Measurements from ENCODE around the gene ACOD1.
"Not testable (repeated sequence)": the region's sequence is repeated elsewhere in the genome, so short reads cannot be mapped to it uniquely, and the experiment has no call there.

ACOD1 gene

DNA sequence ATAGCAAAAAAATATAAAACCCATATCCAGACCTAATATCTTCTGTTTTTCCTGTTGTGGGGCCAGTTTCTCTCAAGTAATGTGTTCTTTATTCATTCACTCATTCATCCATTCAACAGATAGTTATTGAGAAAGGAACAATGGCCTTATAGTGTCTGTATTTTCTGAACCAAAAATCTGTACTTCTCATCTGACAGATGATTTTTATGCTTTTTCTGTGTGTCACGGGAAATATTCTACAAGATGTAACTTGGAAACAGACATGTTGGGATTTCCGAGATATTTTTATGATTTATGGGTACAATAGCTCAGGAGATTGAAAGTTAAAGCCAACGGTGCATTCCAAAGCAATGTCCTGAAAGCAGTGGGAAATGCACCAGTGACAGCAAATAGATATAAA is 5.7 kb downstream of the ACOD1 start:
- no peak for DNase-seq (ENCODE audit: low read depth)

GRCh38 chr13:76954538-76954937 is 6.2 kb downstream of the ACOD1 start:
- DNase-seq (ENCODE audit: low read depth): no peak

DNA sequence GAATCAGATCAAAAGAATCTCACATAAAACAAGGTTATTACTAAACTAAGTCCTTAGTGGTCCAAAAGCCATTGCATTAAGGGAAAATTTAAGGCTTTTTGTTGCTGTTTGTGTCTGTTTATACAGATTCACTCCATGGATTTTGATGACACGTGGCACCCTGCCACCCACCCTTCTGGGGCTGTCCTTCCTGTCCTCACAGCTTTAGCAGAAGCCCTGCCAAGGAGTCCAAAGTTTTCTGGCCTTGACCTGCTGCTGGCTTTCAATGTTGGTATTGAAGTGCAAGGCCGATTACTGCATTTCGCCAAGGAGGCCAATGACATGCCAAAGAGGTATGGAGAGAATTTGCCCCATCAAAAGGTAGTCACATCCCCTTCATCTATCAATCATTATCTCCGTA is 6.9 kb downstream of the ACOD1 start:
- no peak for DNase-seq (ENCODE audit: low read depth)

- no peak for DNase-seq (ENCODE audit: low read depth)
These were observed 7.3 kb downstream of the ACOD1 start for GRCh38 chr13:76955661-76956060.

DNA sequence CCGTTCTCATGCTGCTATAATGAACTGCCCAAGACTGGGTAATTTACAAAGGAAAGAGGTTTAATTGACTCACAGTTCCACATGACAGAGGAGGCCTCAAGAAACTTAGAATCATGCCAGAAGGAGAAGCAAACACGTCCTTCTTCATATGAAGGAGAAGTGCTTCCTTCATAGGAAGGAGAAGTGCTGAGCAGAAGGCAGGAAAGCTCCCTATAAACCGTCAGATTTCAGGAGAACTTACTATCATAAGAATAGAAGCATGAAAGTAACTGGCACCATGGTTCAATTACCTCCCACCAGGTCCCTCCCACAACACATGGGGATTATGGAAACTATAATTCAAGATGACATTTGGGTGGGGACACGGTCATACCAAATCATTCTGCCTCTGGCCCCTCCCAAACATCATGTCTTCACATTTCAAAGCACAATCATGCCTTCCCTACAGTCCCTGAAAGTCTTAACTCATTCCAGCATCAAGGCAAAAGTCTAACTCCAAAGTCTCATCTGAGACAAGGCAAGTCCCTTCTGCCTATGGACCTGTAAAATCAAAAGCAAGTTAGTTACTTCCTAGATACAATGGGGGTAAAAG is 10.6 kb downstream of the ACOD1 start:
- DNase-seq (ENCODE audit: low read depth): no peak

DNA sequence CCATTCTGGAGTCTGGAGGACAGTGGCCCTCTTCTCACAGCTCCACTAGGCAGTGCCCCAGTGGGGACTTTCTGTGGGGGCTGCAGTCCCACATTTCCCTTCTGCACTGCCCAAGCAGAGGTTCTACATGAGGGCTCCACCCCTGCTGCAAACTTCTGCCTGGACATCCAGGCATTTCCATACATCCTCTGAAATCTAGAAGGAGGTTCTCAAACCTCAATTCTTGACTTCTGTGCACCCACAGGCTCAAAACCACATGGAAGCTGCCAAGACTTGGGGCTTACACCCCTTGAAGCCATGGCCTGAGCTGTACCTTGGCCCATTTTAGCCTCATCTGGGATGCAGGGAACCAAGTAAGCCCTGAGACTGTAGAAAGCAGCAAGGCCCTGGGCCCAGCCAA is 11.4 kb downstream of the ACOD1 start:
- not testable (repeated sequence) for DNase-seq (ENCODE audit: low read depth)

GRCh38 chr13:76965759-76966421 is 17.6 kb downstream of the ACOD1 start:
- no peak for DNase-seq (ENCODE audit: low read depth)

DNA sequence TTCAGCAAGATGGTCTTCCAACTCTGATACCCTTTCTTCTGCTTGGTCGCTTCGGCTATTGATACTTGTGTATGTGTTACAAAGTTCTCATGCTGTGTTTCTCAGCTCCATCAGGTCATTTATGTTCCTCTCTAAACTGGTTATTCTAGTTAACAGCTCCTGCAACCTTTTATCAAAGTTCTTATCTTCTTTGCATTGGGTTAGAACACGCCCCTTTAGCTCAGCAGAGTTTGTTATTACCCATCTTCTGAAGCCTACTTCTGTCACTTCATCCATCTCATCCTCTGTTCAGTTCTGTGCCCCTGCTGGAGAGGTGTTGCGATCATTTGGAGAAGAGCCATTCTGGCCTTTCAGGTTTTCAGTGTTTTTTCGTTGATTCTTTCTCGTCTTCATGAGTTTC is 18.7 kb downstream of the ACOD1 start:
- DNase-seq (ENCODE audit: low read depth): no peak

DNA sequence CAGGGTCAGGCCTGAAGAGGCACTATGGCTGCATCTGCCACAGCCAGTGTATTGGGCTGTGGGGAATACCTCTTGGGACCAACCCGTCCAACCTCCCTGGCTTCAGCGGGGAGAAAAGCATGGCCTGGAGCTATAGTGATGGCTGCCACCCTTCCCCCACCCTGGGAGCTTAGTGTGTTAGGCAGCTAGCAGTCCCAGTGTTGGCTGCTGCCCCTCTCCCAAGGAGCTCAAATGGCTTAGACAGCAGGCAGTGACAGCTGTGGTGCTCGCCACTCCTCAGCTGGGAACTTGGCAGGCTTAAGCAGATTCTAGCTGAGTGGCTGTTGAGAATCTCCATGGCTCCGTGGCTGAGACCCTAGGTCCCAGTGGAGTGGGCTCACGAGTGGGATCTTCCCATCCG is 19.7 kb downstream of the ACOD1 start:
- no peak for DNase-seq (ENCODE audit: low read depth)

- DNase-seq (ENCODE audit: low read depth): no peak
These were observed 21.4 kb downstream of the ACOD1 start for GRCh38 chr13:76969488-76970365.

DNA sequence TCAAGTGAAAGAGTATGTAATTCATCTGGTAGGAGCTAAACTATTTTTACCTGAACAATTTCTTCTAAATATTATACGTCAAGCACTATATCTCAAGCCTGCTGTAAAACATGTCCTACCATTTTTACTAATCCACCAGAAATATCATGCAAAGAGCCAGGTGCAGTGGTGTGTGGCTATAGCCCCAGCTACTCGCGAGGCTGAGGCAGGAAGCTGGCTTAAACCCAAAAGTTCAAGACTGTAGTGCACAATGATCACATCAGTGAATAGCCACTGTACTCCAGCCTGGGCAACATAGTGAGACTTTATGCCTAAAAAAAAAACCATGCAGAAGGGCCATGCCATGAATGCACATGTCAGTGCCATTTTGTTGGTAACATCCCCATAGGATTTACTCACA is 22.9 kb downstream of the ACOD1 start:
- DNase-seq (ENCODE audit: low read depth): no peak

DNA sequence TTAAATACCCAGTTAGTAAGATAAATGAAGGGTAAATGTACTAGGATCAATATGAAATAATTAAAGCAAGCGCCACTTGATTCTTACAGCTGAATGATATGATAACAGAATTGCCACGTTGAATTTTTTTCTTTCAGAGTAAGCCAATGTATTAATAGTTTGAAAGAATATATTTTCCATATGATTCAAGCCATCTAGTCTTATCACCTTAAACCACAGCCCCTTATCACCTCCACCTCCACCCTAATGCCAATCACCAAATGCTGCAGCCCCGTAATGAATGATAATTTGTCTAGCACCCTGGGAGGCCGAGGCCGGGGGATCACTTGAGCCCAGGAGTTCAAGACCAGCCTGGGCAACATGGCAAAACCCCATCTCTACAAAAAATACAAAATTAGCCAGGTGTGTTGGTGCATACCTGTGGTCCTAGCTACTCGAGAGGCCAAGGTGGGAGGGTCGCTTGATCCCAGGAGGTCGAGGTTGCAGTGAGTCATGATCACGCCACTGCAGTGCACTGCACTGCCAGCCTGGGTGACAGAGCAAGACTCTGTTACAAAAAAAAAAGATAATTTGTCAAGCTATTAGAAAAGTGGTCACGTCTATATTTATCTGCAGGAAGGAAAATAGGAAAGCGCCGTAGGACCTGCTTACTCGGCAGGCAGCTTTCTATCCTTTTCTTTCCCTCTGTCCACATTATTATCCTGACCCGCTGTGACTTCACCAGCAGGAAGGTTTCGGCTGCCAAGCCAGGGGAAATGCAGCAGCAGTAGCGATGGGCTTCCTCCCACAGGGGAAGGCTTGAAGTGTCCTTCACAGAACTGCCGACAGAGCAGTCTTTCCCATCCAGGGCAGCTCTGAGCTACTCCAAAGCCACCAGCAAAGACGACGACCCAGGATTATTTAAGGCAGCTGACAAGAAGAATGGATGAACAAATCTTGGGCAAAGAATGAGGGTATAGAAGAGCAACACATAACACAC is 23.8 kb downstream of the ACOD1 start:
- no peak for DNase-seq (ENCODE audit: low read depth)

GRCh38 chr13:76973920-76974617 is 25.8 kb downstream of the ACOD1 start:
- no peak for DNase-seq (ENCODE audit: low read depth)

GRCh38 chr13:76974618-76974975 is 26.3 kb downstream of the ACOD1 start:
- DNase-seq (ENCODE audit: low read depth): no peak

DNA sequence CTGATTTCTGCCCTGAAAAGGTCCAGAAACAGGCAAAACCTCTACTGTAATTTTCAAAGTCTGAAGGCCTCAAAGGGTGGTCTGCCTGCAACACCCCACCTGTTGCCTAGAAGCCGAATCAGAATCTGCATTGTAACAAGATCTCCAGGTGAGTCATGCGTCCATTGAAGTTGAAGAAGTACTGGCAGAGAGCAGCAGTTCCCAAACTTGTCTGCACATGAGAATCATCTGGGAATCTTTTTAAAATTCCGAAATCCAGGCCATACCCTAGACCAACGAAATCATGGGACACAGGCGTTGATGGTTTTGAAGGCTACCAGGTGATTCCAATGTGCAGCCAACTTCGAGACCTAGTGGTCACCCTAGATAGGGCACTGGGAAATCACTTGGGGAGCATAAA is 27.6 kb downstream of the ACOD1 start:
- DNase-seq (ENCODE audit: low read depth): no peak

DNA sequence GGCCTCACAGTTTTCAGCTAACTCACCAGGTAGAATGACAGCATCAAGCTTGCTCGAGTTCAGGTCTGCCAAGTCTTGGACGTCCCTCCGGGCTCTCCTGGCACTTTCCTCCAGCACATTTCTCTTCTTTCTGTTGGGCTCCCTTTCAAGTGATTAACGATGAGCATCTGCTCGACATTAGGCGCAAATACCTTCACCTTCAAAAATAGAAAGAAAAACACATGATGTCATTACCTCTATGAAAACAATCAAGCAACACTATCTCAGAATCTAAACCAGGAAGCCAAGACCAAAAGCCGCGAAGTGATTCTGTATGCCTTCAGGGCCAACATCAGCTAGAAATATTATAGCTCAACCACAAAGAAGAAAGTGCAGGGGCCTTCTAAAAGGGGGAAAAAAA is 28.2 kb downstream of the ACOD1 start:
- DNase-seq (ENCODE audit: low read depth): no peak

DNA sequence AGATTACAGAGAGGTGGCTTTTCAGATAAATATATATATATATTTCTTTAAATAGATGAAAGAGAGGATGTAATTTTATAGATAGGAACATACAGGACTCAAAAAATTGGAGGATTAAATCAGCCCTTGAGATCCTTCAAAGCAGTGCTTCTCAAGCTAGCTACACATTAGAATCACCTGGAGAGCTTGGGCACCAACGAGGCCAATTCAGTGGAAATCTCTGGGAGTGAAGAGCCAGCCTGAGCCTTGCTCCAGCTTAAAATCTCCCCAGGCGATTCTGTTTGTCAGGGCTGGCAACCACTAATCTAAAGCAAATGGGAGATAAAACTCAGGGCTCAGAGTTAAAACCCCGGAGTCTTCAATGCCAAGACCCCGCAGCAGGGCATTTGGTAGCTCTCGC is 28.6 kb downstream of the ACOD1 start:
- DNase-seq (ENCODE audit: low read depth): no peak

DNA sequence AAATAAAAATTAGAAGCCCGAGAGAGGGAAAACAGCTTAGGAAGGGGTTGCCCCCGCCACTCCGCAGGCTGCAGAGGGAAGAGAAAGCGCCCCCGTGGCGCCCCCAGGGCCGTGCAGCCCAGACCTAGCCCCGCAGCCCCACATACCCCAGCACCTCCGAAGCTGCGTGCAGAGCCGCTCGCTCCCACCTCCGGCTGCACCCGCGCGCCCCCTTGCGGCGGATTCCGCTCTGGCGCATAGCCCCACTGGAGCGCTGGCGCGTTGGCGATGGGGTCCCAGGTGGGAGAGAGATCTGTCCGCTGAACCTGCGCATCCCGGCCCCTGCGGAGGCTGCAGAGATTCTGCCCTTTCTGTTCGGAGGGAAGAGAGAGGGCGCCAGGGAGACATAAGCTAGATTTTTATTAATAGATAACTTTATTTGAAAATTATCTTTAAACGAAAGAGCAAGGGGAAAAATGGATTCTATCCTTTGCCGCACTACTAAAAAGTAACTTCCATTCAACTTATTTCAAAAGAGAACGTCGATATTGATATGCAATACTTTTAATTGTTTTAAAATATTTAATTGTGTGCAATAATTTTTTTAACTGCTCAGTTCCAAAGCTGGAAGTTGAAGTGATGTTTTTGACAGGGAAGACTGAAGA is 31.9 kb downstream of the ACOD1 start:
- DNase-seq (ENCODE audit: low read depth): no peak

- DNase-seq (ENCODE audit: low read depth): no peak
These were observed 33.8 kb downstream of the ACOD1 start for GRCh38 chr13:76982061-76982460.

- no peak for DNase-seq (ENCODE audit: low read depth)
These were observed 35.4 kb downstream of the ACOD1 start for GRCh38 chr13:76983676-76984075.

DNA sequence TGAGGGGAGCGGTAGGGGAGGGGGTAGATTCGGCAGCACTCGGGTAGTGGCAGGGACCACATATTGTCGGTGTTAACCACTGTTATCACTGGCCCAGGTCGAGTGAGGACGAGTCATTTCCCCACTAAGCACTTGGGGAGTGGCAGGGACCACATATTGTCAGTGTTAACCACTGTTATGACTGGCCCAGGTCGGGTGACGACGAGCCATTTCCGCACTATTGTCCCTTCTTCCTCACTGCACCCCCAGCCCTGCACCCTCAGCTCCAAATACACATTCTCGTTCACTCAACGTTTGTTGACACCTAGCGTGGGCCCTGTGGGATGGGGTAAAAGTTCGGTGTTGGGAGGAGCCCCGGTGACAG is 43.1 kb downstream of the ACOD1 start:
- no peak for DNase-seq (ENCODE audit: low read depth)

All from HS-5 (cell line).